ENCODE measurements around the gene GPBP1. TPM values are rescaled to one million over a fixed set of nuclear protein-coding genes. Genes with fewer than 3 reads are reported as not detected.

GPBP1 gene
- total and polyA plus RNA-seq, 2 of the 4 experiments (the other 2 are of a cell fraction): 24.3 to 29.2 TPM

GRCh38 chr5:57199866-57200265 is 26.0 kb downstream of the GPBP1 start:
- peaks cover 59% of the 10 kb centered on the region for H4K20me1 ChIP-seq (ENCODE audit: insufficient read depth, low read length)

More at GRCh38 chr5:57199866-57200265, 26.0 kb downstream of the GPBP1 start:
- Histone ChIP-seq H3K9me3 (ENCODE audit: control insufficient read depth, insufficient read depth, low read length) (no peaks in the 10 kb centered on the region), H2AK9ac (replicated peaks; ENCODE audit: low read depth, low read length, poor library complexity) (no peak overlapping the region), H2BK5ac (ENCODE audit: low read depth, low read length, poor library complexity, severe bottlenecking) (no peak overlapping the region), H2AK5ac (ENCODE audit: low read depth, low read length) (no peak overlapping the region), H3K9ac (ENCODE audit: low read depth, low read length) (no peak overlapping the region), H3K27me3 (ENCODE audit: control insufficient read depth, insufficient read depth, low read length) (no peaks in the 10 kb centered on the region), H3K79me1 (ENCODE audit: low read depth in 1 of 2, low read length in 2 of 2) (peaks cover 29 to 75% of the 10 kb centered on the region in 2 experiments), H4K5ac (ENCODE audit: low read depth, low read length) (no peak overlapping the region), H2BK15ac (ENCODE audit: low read depth, low read length) (no peak overlapping the region), H3K4ac (ENCODE audit: low read depth, low read length) (no peak overlapping the region), H4K91ac (ENCODE audit: insufficient read depth, low read depth, low read length) (no peak overlapping the region), H3K4me1 (ENCODE audit: control insufficient read depth, insufficient read depth, low read length) (peaks cover 11% of the 10 kb centered on the region), H2AFZ (replicated peaks; ENCODE audit: low read length, poor library complexity) (no peak overlapping the region), H3K23ac (ENCODE audit: low read depth, low read length) (no peak overlapping the region), H3K56ac (ENCODE audit: extremely low read depth, insufficient read depth, low read length) (no peak overlapping the region), H3K36me3 (ENCODE audit: control insufficient read depth, insufficient read depth, low read length) (peaks cover 4% of the 10 kb centered on the region), H2BK120ac (ENCODE audit: low read depth, low read length) (no peak overlapping the region), H3K4me2 (ENCODE audit: low read depth, low read length) (no peak overlapping the region), H3K27ac (ENCODE audit: insufficient read depth, low read length) (no peak overlapping the region), H3K9me1 (ENCODE audit: insufficient read depth, low read length) (peaks cover 9% of the 10 kb centered on the region), H4K8ac (ENCODE audit: low read depth in 2 of 2, low read length in 2 of 2) (no peak overlapping the region), H3K4me3 (ENCODE audit: insufficient read depth, low read depth, low read length) (no peak overlapping the region), H3K14ac (replicated peaks; ENCODE audit: low read depth, low read length) (no peak overlapping the region), H2BK20ac (ENCODE audit: low read depth, low read length) (no peak overlapping the region), H3K18ac (ENCODE audit: low read depth, low read length) (no peak overlapping the region)
- WGBS, 2 experiments (ENCODE audit: extremely low coverage in 2 of 2, insufficient read length in 1 of 2): no CpG with 5 or more reads among the region's 8 CpGs
- dilution Hi-C loops (cut with HindIII; ENCODE audit: low sequenced_read_pairs, unreplicated experiment): no loop called here
- intact Hi-C loops (cut with micrococcal nuclease): no loop called here
- in situ Hi-C loops (cut with MboI; ENCODE audit: low sequenced_read_pairs): loop anchor here (25.0 kb wide), 2 partner anchors 938 to 1238 kb away; no protein-coding TSS in a partner anchor
- TF ChIP-seq NFE2L2 (IDR thresholded peaks at IDR 0.05; ENCODE audit: low read depth, low read length) (no peak), RCOR1 (IDR thresholded peaks at IDR 0.05; ENCODE audit: insufficient replicate concordance, low read length) (no peak), MXI1 (IDR thresholded peaks at IDR 0.05; ENCODE audit: borderline replicate concordance, low read depth, low read length) (no peak), CTCF (conservative IDR thresholded peaks at IDR 0.05; ENCODE audit: low read depth, low read length) (no peak), MAFK (IDR thresholded peaks at IDR 0.05; ENCODE audit: low read depth, low read length) (no peak), RAD21 (IDR thresholded peaks at IDR 0.05; ENCODE audit: low read length) (no peak), FOS (IDR thresholded peaks at IDR 0.05; ENCODE audit: low read depth, low read length) (no peak), POLR2A (IDR thresholded peaks at IDR 0.05; ENCODE audit: low read depth, low read length) (no peak), CEBPB (IDR thresholded peaks at IDR 0.05; ENCODE audit: low read depth, low read length) (no peak), BHLHE40 (IDR thresholded peaks at IDR 0.05; ENCODE audit: low read depth, low read length) (no peak), USF2 (IDR thresholded peaks at IDR 0.05; ENCODE audit: low read depth, low read length) (no peak), ELK1 (IDR thresholded peaks at IDR 0.05; ENCODE audit: borderline replicate concordance, low read depth, low read length) (no peak), CHD1 (IDR thresholded peaks at IDR 0.05; ENCODE audit: low read depth, low read length) (no peak), SMC3 (IDR thresholded peaks at IDR 0.05; ENCODE audit: low read depth, low read length) (no peak), MAZ (IDR thresholded peaks at IDR 0.05; ENCODE audit: borderline replicate concordance, low read depth, low read length) (no peak), RFX5 (IDR thresholded peaks at IDR 0.05; ENCODE audit: low read depth, low read length) (no peak)
- no TSS peak for BruUV-seq (replicated peaks)
- DNase-seq: no peak
- ATAC-seq (ENCODE audit: low read depth): no peak
- ChIA-PET POLR2A (ENCODE audit: unreplicated experiment) (no interaction called here), CTCF (no interaction called here)
